MV-4-11 (cell line): ENCODE data around the gene G0S2.

Experiments used
- DNase-seq: peaks from one replicate; lab custom pipeline; 2025; lab: John Stamatoyannopoulos, UW

G0S2 gene

GRCh38 chr1:209720326-209720725 is 45.1 kb downstream of the G0S2 start:
- no peak for DNase-seq

- DNase-seq, result no peak
These were observed 45.6 kb downstream of the G0S2 start for GRCh38 chr1:209720826-209721225.

- DNase-seq, result no peak
These were observed 46.1 kb downstream of the G0S2 start for GRCh38 chr1:209721323-209721722.

GRCh38 chr1:209723265-209723664 is 48.1 kb downstream of the G0S2 start:
- DNase-seq, result no peak

GRCh38 chr1:209723756-209724693 is 48.8 kb downstream of the G0S2 start:
- DNase-seq, result no peak
